GM10266 (cell line): ENCODE data around the gene LGR4.

ENCODE experiments used
- DNase-seq: peaks from one replicate; pipeline ENCODE4 v3.0.0; 2012; ENCODE audit errors: extremely low spot score
- TF ChIP-seq, protein P1 (sequence below): IDR thresholded peaks from 2 replicates; pipeline ENCODE4 v1.5.1; 2012; ENCODE audit warnings: mild to moderate bottlenecking, low read depth; ENCODE audit not compliant: control insufficient read depth, insufficient read depth; ENCODE audit errors: missing control alignments

The LGR4 gene

DNA sequence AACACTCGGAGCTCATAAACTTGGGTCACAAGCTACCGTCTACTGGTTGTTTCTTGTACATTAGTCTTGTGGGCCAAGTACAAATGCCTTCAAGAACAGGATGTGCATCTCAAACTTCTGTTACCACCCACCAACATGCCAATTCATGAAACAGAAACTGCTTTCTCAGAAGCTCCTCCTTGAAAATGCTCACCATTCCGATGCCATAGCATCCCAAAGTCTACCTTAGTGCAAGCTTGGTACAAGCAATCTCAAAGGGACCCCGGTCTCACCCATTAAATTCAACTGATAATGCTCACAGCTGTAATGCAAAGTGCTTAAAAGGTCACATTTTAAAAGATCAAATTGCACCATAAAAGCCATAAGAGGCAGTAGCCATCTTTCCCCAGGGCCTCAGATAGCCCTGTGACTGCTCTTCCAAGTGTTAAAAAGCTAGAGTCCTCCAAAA, 77.8 kb downstream of the LGR4 start:
- TF ChIP-seq, protein P1, sequence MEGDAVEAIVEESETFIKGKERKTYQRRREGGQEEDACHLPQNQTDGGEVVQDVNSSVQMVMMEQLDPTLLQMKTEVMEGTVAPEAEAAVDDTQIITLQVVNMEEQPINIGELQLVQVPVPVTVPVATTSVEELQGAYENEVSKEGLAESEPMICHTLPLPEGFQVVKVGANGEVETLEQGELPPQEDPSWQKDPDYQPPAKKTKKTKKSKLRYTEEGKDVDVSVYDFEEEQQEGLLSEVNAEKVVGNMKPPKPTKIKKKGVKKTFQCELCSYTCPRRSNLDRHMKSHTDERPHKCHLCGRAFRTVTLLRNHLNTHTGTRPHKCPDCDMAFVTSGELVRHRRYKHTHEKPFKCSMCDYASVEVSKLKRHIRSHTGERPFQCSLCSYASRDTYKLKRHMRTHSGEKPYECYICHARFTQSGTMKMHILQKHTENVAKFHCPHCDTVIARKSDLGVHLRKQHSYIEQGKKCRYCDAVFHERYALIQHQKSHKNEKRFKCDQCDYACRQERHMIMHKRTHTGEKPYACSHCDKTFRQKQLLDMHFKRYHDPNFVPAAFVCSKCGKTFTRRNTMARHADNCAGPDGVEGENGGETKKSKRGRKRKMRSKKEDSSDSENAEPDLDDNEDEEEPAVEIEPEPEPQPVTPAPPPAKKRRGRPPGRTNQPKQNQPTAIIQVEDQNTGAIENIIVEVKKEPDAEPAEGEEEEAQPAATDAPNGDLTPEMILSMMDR = no peak
- DNase-seq = no peak

DNA sequence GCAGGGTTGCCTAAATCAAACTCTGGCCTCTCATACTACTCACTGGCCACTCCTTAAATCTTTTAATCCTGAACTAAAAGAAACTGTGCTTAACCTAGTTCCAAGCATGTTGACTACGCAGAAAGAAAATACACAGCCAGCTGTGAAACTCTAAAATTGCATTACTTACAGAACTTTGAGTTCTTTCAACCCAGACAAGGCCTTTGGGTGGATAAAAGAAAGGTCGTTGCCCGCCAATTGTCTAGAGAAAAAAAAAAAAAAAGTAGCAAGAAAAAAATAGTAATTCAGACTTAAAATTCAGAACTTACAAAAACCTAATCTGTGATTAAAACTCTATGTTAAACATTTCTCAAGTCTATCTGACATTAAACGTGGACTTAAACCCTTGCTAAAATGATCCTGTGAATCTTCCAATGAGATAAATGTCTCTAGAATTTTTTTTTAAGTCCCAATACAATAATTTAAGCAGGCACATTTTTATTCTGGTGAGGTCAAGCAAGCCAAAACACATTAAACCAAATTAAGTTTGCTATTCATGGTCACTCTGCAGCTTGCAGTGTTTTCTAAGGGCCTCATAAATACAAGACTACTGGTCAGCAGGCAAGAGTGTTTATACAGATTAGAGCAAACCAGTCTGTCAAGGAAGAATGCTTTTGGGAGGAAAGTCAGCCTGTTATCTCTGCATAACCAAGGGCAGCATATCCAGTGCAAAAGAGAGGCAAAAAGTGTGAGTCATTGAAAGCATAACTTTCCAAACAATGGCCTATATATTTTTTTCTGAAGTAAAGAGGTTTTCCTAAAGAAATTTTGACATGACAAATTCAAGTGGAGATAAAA, 80.1 kb downstream of the LGR4 start:
- TF ChIP-seq, protein P1 = no peak
- no peak for DNase-seq

DNA sequence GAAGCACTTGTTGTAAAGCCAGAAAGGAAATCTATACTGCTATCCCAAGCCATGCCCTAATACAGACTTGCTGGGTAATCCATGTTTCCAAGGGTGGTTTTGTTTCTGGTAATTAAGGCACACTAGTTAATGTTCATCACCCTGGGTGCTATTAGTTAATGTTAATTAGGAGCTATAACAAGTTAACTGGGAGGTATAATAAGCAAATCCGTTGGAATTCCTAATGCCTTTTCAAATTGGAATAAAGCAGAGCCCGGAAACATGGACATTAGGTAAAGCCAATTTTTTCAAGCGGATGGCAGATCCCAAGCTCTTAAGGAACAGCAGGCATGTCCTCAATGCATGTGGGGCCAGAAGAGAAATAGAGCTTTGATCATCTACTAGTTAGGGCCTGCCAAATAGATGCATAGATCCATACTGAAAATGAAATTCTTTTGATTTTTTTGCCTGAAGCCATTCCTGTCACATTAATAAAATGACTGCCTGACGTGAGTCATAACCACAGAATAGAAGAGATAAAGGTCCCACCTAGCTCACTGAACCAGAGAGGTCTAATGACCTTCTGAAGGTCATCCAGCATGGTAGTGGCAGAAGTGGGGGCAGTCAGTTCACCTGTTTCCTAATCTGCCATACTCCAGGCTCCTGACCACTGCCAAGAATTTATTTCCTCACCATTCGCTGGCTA, 81.1 kb downstream of the LGR4 start:
- DNase-seq = no peak

DNA sequence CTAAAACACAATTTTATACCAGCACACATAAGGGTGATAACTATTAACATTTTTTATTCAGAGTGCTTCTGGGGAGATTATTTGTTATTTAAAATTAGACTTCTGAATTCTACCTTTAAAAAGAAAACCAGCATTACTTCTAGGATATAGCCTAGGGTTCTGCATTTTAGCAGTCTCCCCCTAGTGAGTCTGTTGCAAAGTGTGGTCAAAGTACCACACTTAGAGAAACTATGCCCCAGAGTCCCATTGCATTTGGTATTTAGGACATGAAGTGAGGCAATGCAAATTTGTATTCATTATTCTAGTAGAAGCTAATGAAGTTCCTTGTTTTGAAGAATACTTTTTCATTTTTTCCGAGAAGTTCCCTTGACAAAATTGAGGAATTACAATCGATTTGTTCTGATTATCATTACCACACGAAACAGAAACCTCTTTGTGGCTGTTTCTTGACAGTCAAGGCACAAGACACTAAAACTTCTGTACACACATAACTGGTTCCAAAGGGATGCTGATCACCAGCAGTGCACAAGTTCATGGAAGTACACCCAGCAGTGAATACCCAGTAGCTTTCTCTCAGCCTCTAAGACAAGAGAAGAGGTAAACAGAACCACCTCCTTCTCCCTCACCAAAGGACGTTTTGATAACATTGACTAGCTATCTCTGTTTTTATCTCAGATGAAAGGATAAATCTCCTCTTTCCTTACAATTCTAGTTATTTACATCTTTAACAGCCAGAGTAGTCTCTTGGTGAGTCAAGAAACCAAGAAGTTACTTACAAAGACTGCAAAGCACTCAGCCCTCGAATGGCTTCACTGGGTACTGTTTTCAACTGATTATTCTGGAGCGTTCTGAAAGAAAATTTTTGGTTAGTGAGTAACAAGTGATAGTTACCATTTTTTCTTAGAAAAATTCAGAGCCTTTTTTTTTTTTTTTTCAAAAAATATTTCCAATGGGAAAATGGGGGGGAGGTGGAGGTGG, 82.0 kb downstream of the LGR4 start:
- TF ChIP-seq, protein P1 = no peak
- no peak for DNase-seq

More for the DNA sequence above, 81.1 kb downstream of the LGR4 start:
- TF ChIP-seq, protein P1 = no peak

DNA sequence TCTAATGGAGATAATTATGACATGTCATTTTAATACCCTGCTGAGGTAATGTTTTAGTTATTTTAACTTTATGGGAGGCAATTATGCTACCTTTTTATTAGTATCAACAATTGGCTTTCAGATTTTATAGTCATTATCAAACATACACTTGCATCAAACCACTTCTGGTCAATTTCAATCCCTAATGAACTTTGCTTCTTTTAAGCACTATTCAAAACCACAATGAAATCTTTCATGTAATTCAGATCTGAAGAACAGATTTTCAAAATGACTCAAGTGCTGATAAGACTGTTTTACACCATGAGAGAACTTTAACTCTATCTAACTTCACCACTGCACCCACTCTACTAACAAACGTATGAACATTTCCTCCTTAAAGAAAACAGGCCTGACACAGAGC, 83.7 kb downstream of the LGR4 start:
- DNase-seq = no peak
- TF ChIP-seq, protein P1 = no peak

DNA sequence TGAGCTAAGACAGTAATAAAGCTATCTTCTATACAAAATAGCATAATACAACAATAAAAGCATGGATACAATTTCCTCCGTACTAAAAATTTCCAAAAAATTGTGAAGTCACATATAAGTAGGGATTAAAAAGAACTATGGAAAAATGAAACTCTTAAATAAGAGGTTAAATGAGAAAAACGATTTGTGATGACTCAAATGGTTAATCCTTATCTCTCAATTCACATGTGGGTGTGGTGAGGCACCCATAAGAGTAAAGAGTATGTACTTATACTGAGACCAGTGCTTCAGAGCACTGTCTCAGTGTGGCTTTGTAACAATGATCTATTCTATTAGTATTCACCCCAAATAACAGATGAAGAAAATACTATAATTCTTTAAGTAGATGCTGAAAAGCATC, 84.6 kb downstream of the LGR4 start:
- TF ChIP-seq, protein P1 = no peak
- DNase-seq = no peak
